Stomach (tissue), 4 donors: Measurements from ENCODE around the gene OTUD7B.

ENCODE experiments used
- CTCF ChIP-seq, 7 experiments: fragments of 450-650 bp in 4 of 7; fragments of 200-600 bp in 3 of 7; sonication (generic) in 3 of 7; IDR thresholded peaks; one replicate each; pipeline ENCODE4 v1.5.1; 2016 to 2019; ENCODE audit warnings: antibody characterized with exemption in 7 of 7, control low read depth in 2 of 7, mild to moderate bottlenecking in 1 of 7
- EP300 ChIP-seq: sonication (generic); formaldehyde crosslinking; IDR thresholded peaks from one replicate; pipeline ENCODE4 v1.6.1; 2017; ENCODE audit warnings: antibody characterized with exemption
- POLR2A ChIP-seq, 4 donors: fragments of 450-650 bp; IDR thresholded peaks; one replicate each; pipeline ENCODE4 v1.6.1; 2016; ENCODE audit warnings: antibody characterized with exemption in 4 of 4, control low read depth in 2 of 4, mild to moderate bottlenecking in 1 of 4, moderate library complexity in 1 of 4
- POLR2AphosphoS5 ChIP-seq, 3 donors: sonication (generic); formaldehyde crosslinking; IDR thresholded peaks; one replicate each; pipeline ENCODE4 v1.6.1; 2016; ENCODE audit warnings: antibody characterized with exemption in 3 of 3

- TF ChIP-seq CTCF (IDR thresholded peaks at IDR 0.05) (no peak), POLR2A (IDR thresholded peaks at IDR 0.05) (no peak), POLR2AphosphoS5 (IDR thresholded peaks at IDR 0.05) (no peak), EP300 (no peak)
These were observed 82.2 kb downstream of the OTUD7B start for GRCh38 chr1:149928401-149928724.
